H1 (cell line): ENCODE results near the gene PNCK. TPM values are rescaled to one million over a fixed set of nuclear protein-coding genes. Genes with fewer than 3 reads are reported as not detected.

Experiments used
- CTCF ChIA-PET: fragments of 300-600 bp; sonication (Branson Sonifier 250); formaldehyde crosslinking; loops from one replicate; lab custom pipeline; 2021; ENCODE audit not compliant: partially characterized antibody; lab: Charles Lee
- POLR2A ChIA-PET: fragments of 300-600 bp; sonication (Branson Sonifier 250); formaldehyde crosslinking; loops from one replicate; lab custom pipeline; 2021; ENCODE audit warnings: inconsistent platforms; ENCODE audit not compliant: partially characterized antibody; lab: Charles Lee
- DNase-seq, 2 experiments: peaks; one replicate each; pipeline versions ENCODE4 v3.0.0 to v3.0.0-alpha.2; 2010 to 2022; ENCODE audit warnings: low spot score in 2 of 2, low read depth in 1 of 2, mixed read lengths in 1 of 2
- FAIRE-seq: peaks from 2 replicates; lab custom pipeline; 2011; peaks lifted over from hg19 to GRCh38; lab: Jason Lieb, UNC
- H2AFZ ChIP-seq: 2 replicates; pipeline ENCODE4 v1.8.1; 2012; ENCODE audit warnings: low read length, inconsistent platforms
- H2AK5ac ChIP-seq: 2 replicates; pipeline ENCODE4 v1.6.1; 2013; ENCODE audit warnings: low read depth, low read length
- H2BK120ac ChIP-seq: replicated peaks from 2 replicates; pipeline ENCODE3; 2013; ENCODE audit warnings: low read depth, low read length, inconsistent platforms
- H2BK12ac ChIP-seq: 2 replicates; pipeline ENCODE4 v1.6.1; 2013; ENCODE audit warnings: low read depth, low read length
- H2BK15ac ChIP-seq: 2 replicates; pipeline ENCODE4 v1.6.1; 2013; ENCODE audit warnings: low read length
- H2BK20ac ChIP-seq: 2 replicates; pipeline ENCODE4 v1.6.1; 2013; ENCODE audit warnings: low read length
- H2BK5ac ChIP-seq: 2 replicates; pipeline ENCODE4 v1.6.1; 2013; ENCODE audit warnings: low read depth, low read length
- H3K14ac ChIP-seq: 2 replicates; pipeline ENCODE4 v1.6.1; 2013; ENCODE audit warnings: inconsistent platforms; ENCODE audit not compliant: insufficient read length
- H3K18ac ChIP-seq: 2 replicates; pipeline ENCODE4 v1.6.1; 2013; ENCODE audit warnings: low read length; ENCODE audit errors: extremely low read depth
- H3K23ac ChIP-seq: 2 replicates; pipeline ENCODE4 v1.6.1; 2013; ENCODE audit warnings: inconsistent platforms; ENCODE audit not compliant: insufficient read length
- H3K23me2 ChIP-seq: 2 replicates; pipeline ENCODE4 v1.6.1; 2013; ENCODE audit warnings: low read depth, low read length
- H3K27ac ChIP-seq: 2 replicates; pipeline ENCODE4 v1.6.1; 2011; ENCODE audit warnings: low read depth, low read length, inconsistent platforms
- H3K27me3 ChIP-seq, 4 experiments: replicated peaks in 1 of 4; 1 replicate in 1 of 4; 2 replicates in 3 of 4; pipeline versions ENCODE4 v1.6.1 to v1.8.1; 2011 to 2013; ENCODE audit warnings: low read length in 3 of 4, mild to moderate bottlenecking in 3 of 4, inconsistent platforms in 2 of 4, mixed read lengths in 2 of 4, moderate library complexity in 1 of 4; ENCODE audit not compliant: control insufficient read depth in 3 of 4, insufficient read depth in 3 of 4; ENCODE audit errors: extremely low read depth in 1 of 4
- H3K36me3 ChIP-seq, 4 experiments: 2 replicates each; pipeline versions ENCODE4 v1.6.1 to v1.8.1; 2011 to 2013; ENCODE audit warnings: mild to moderate bottlenecking in 4 of 4, low read length in 3 of 4, moderate library complexity in 2 of 4, control low read depth in 1 of 4, inconsistent platforms in 1 of 4; ENCODE audit not compliant: insufficient read depth in 4 of 4, control insufficient read depth in 2 of 4
- H3K4ac ChIP-seq: replicated peaks from 2 replicates; pipeline ENCODE3; 2013; ENCODE audit warnings: low read length, low read depth, mixed read lengths, inconsistent platforms; ENCODE audit not compliant: insufficient read length
- H3K4me1 ChIP-seq, 4 experiments: replicated peaks in 1 of 4; 1 replicate in 1 of 4; 2 replicates in 3 of 4; pipeline versions ENCODE4 v1.6.1 to v1.8.1; 2011 to 2013; ENCODE audit warnings: low read length in 3 of 4, inconsistent platforms in 2 of 4, mixed read lengths in 1 of 4; ENCODE audit not compliant: insufficient read depth in 4 of 4, control insufficient read depth in 3 of 4
- H3K4me2 ChIP-seq, 2 experiments: 2 replicates each; pipeline versions ENCODE4 v1.6.1 to v1.8.1; 2011 to 2013; ENCODE audit warnings: low read depth in 2 of 2, low read length in 2 of 2, control low read depth in 1 of 2, inconsistent platforms in 1 of 2, mild to moderate bottlenecking in 1 of 2; ENCODE audit not compliant: insufficient read depth in 1 of 2
- H3K4me3 ChIP-seq, 4 experiments: fragments of 200-600, 300-600 bp in 1 of 4; sonication (generic), shearing (Covaris generic), sonication (Bioruptor Twin) in 1 of 4; 2 replicates each; pipeline versions ENCODE4 v1.5.1 to v1.8.1; 2011 to 2016; ENCODE audit warnings: low read length in 4 of 4, low read depth in 3 of 4, control low read depth in 2 of 4, inconsistent platforms in 2 of 4, mild to moderate bottlenecking in 2 of 4, mixed read lengths in 1 of 4, moderate library complexity in 1 of 4; ENCODE audit not compliant: insufficient read depth in 2 of 4; ENCODE audit errors: extremely low read depth in 1 of 4
- H3K56ac ChIP-seq: replicated peaks from 2 replicates; pipeline ENCODE3; 2013; ENCODE audit warnings: low read depth, mild to moderate bottlenecking, mixed read lengths, low read length, inconsistent platforms; ENCODE audit not compliant: insufficient read length
- H3K79me1 ChIP-seq: 2 replicates; pipeline ENCODE4 v1.6.1; 2013; ENCODE audit warnings: low read depth, low read length, control low read depth
- H3K79me2 ChIP-seq, 2 experiments: 2 replicates each; pipeline versions ENCODE4 v1.6.1 to v1.8.1; 2012 to 2013; ENCODE audit warnings: low read length in 2 of 2, mild to moderate bottlenecking in 2 of 2, inconsistent platforms in 1 of 2; ENCODE audit not compliant: insufficient read depth in 2 of 2, control insufficient read depth in 1 of 2
- H3K9ac ChIP-seq, 4 experiments: replicated peaks in 1 of 4; 1 replicate in 1 of 4; 2 replicates in 3 of 4; pipeline versions ENCODE4 v1.6.1 to v1.8.1; 2011 to 2013; ENCODE audit warnings: low read depth in 3 of 4, low read length in 3 of 4, control low read depth in 2 of 4, mild to moderate bottlenecking in 2 of 4, moderate library complexity in 2 of 4, inconsistent platforms in 1 of 4; ENCODE audit errors: extremely low read depth in 1 of 4
- H3K9me3 ChIP-seq, 2 experiments: 2 replicates each; pipeline versions ENCODE4 v1.6.1 to v1.8.1; 2012 to 2013; ENCODE audit warnings: mild to moderate bottlenecking in 2 of 2, moderate library complexity in 2 of 2, control low read depth in 1 of 2, inconsistent platforms in 1 of 2, low read depth in 1 of 2, low read length in 1 of 2, mixed read lengths in 1 of 2; ENCODE audit not compliant: insufficient read depth in 2 of 2
- H4K20me1 ChIP-seq, 2 experiments: replicated peaks in 1 of 2; 2 replicates each; pipeline versions ENCODE3 to v1.8.1; 2011 to 2013; ENCODE audit warnings: inconsistent platforms in 2 of 2, low read length in 2 of 2, mild to moderate bottlenecking in 1 of 2; ENCODE audit not compliant: insufficient read depth in 2 of 2, control insufficient read depth in 1 of 2
- H4K5ac ChIP-seq: 2 replicates; pipeline ENCODE4 v1.6.1; 2013; ENCODE audit warnings: low read length, low read depth, mixed read lengths, inconsistent platforms; ENCODE audit not compliant: insufficient read length
- H4K8ac ChIP-seq: 2 replicates; pipeline ENCODE4 v1.8.0; 2013; ENCODE audit warnings: mild to moderate bottlenecking, moderate library complexity, low read length, inconsistent platforms; ENCODE audit not compliant: insufficient read depth; ENCODE audit errors: extremely low read depth
- H4K91ac ChIP-seq: replicated peaks from 2 replicates; pipeline ENCODE3; 2013; ENCODE audit warnings: low read length, mixed read lengths, inconsistent platforms; ENCODE audit not compliant: insufficient read length
- ASH2L ChIP-seq: fragments of 200-600, 300-600 bp; sonication (generic); IDR thresholded peaks from one replicate; pipeline ENCODE4 v1.7.1; 2017; ENCODE audit warnings: low read length
- ATF2 ChIP-seq: IDR thresholded peaks from 2 replicates; pipeline ENCODE4 v1.6.1; 2012; ENCODE audit warnings: low read length, inconsistent platforms
- BCL11A ChIP-seq, 2 experiments: IDR thresholded peaks; one replicate each; pipeline ENCODE4 v1.6.1; 2011; ENCODE audit warnings: low read depth in 2 of 2, low read length in 2 of 2, mild to moderate bottlenecking in 2 of 2
- JUND ChIP-seq: IDR thresholded peaks from 2 replicates; pipeline ENCODE4 v1.6.1; 2011; ENCODE audit warnings: mild to moderate bottlenecking, improper control_type of control experiment, low read length
- KDM4A ChIP-seq: IDR thresholded peaks from one replicate; pipeline ENCODE4 v1.7.1; 2012; ENCODE audit warnings: low read depth, mild to moderate bottlenecking, moderate library complexity, low read length, inconsistent platforms; ENCODE audit not compliant: severe bottlenecking
- MAX ChIP-seq: IDR thresholded peaks from 2 replicates; pipeline ENCODE4 v1.6.1; 2012; ENCODE audit warnings: inconsistent platforms
- PHF8 ChIP-seq: fragments of 200-600 bp; sonication (generic); conservative IDR thresholded peaks from 2 replicates; pipeline ENCODE4 v1.7.1; 2012; ENCODE audit warnings: low read depth, mild to moderate bottlenecking, inconsistent platforms, low read length, moderate library complexity
- RFX5 ChIP-seq: IDR thresholded peaks from 2 replicates; pipeline ENCODE4 v1.6.1; 2011; ENCODE audit warnings: low read depth, low read length, improper control_type of control experiment, borderline replicate concordance
- SIX5 ChIP-seq: IDR thresholded peaks from 2 replicates; pipeline ENCODE4 v1.6.1; 2011; ENCODE audit warnings: mild to moderate bottlenecking, low read depth, low read length
- SP4 ChIP-seq: IDR thresholded peaks from 2 replicates; pipeline ENCODE4 v1.6.1; 2012; ENCODE audit warnings: low read length, inconsistent platforms
- TCF12 ChIP-seq: IDR thresholded peaks from 2 replicates; pipeline ENCODE4 v1.6.1; 2011; ENCODE audit warnings: low read depth, mild to moderate bottlenecking, low read length
- WGBS, 2 experiments: shearing (Covaris generic) in 1 of 2; methylation state at CpG; one replicate each; pipeline versions ENCODE4 v1.1.6 to v1.1.7; 2013 to 2015; ENCODE audit warnings: low lambda C conversion rate in 2 of 2, mixed read lengths in 2 of 2, inconsistent platforms in 1 of 2, low coverage in 1 of 2, missing lambda C conversion rate in 1 of 2; ENCODE audit not compliant: insufficient replicate concordance in 2 of 2, insufficient coverage in 1 of 2, insufficient read length in 1 of 2; ENCODE audit errors: extremely low coverage in 1 of 2, missing lambda C conversion rate in 1 of 2; 5-methylcytosine and 5-hydroxymethylcytosine counted together
- polyA plus RNA-seq, 7 experiments: library from polyadenylated mRNA; depleted of rRNA in 3 of 7; stranded (reverse) in 5 of 7; unstranded in 2 of 7; fragments of >200 nt in 5 of 7; fragments of 200-250 nt in 2 of 7; gene quantifications; 1 replicate in 5 of 7; 2 replicates in 1 of 7; 4 replicates in 1 of 7; pipeline versions ENCODE4 v1.2.1 to v1.2.3, GENCODE V29; 2011 to 2013; ENCODE audit warnings: missing spikeins in 2 of 7, mixed read lengths in 2 of 7
- total RNA-seq: library from RNA; stranded (reverse); fragmentation: NEBNext Ultra II Directional; extraction: Animal tissue kit (Norgen Biotek cat#: 25700); gene quantifications from 2 replicates; pipeline ENCODE4 v1.2.1, GENCODE V29; 2021

Gene PNCK
- total and polyA plus RNA-seq, 2 of the 8 experiments (the other 6 are each of a cell fraction or from before 2014, with no cell fraction given): 6.2 to 6.3 TPM

- FAIRE-seq: no peak
- no peaks in the 10 kb centered on the region for H3K27me3 ChIP-seq
- no peaks in the 10 kb centered on the region for H3K9me3 ChIP-seq
- CTCF ChIA-PET: interaction anchor here (0.9 to 3.9 kb wide), 6 partner anchors 17 to 207 kb away, joined by 3 to 10 read pairs (median 4); partner anchors contain the start of gene SLC6A8
- H4K20me1 ChIP-seq: no peaks in the 10 kb centered on the region
- H2BK15ac ChIP-seq: no peak overlapping the region
- H3K23me2 ChIP-seq: no peaks in the 10 kb centered on the region
- H3K27ac ChIP-seq: no peak overlapping the region
- no peak overlapping the region for H3K23ac ChIP-seq
- no peak overlapping the region for H3K9ac ChIP-seq
- DNase-seq: no peak
- peaks cover 0 to 2% (median 0%) of the 10 kb centered on the region in 4 experiments; a peak in 3 of 7 replicates for H3K4me1 ChIP-seq
- H3K4ac ChIP-seq: no peak overlapping the region
- POLR2A ChIA-PET: interaction anchor here (1.6 kb wide), 1 partner anchor 9 kb away, joined by 5 read pairs; no protein-coding TSS in a partner anchor
- H3K14ac ChIP-seq: no peak overlapping the region
- H4K5ac ChIP-seq: no peak overlapping the region
- no peak overlapping the region for H2BK12ac ChIP-seq
- H4K91ac ChIP-seq: no peak overlapping the region
- H2AFZ ChIP-seq: no peak overlapping the region
- no peak overlapping the region for H3K56ac ChIP-seq
- no peak overlapping the region for H2BK20ac ChIP-seq
- no peaks in the 10 kb centered on the region for H3K79me2 ChIP-seq
- no peak overlapping the region for H2BK120ac ChIP-seq
- H3K18ac ChIP-seq: no peak overlapping the region
- H3K4me2 ChIP-seq: no peak overlapping the region
- no peak overlapping the region for H2AK5ac ChIP-seq
- no peak overlapping the region for H3K4me3 ChIP-seq
- peaks cover 0 to 23% (median 4%) of the 10 kb centered on the region in 4 experiments; a peak in 6 of 8 replicates for H3K36me3 ChIP-seq
- no peak overlapping the region for H4K8ac ChIP-seq
- H2BK5ac ChIP-seq: no peak overlapping the region
- H3K79me1 ChIP-seq: no peaks in the 10 kb centered on the region
- WGBS, 2 experiments: 96% methylated on average over 14 of the region's 18 CpGs; no CpG with 5 or more reads in 1 of the 2 experiments
- no peak for TF ChIP-seq SIX5
- TF ChIP-seq RFX5: no peak
- no peak for TF ChIP-seq PHF8
- no peak for TF ChIP-seq ASH2L
- no peak for TF ChIP-seq MAX
- no peak for TF ChIP-seq BCL11A (IDR thresholded peaks at IDR 0.05; ENCODE audit: low read depth in 2 of 2, low read length in 2 of 2)
- no peak for TF ChIP-seq ATF2
- TF ChIP-seq KDM4A: no peak
- no peak for TF ChIP-seq TCF12
- TF ChIP-seq JUND: no peak
- TF ChIP-seq SP4: no peak
Observed at GRCh38 chrX:153704021-153704526, 30.5 kb upstream of the PNCK start.
